ENCODE data around the gene IKZF4. TPM values are rescaled to one million over a fixed set of nuclear protein-coding genes. Genes with fewer than 3 reads are reported as not detected.
"Not testable (repeated sequence)": the region's sequence is repeated elsewhere in the genome, so short reads cannot be mapped to it uniquely, and the experiment has no call there.

IKZF4 gene
- total and polyA plus RNA-seq, 8 donors = 1.8 to 5.0 (median 3.1) TPM

DNA sequence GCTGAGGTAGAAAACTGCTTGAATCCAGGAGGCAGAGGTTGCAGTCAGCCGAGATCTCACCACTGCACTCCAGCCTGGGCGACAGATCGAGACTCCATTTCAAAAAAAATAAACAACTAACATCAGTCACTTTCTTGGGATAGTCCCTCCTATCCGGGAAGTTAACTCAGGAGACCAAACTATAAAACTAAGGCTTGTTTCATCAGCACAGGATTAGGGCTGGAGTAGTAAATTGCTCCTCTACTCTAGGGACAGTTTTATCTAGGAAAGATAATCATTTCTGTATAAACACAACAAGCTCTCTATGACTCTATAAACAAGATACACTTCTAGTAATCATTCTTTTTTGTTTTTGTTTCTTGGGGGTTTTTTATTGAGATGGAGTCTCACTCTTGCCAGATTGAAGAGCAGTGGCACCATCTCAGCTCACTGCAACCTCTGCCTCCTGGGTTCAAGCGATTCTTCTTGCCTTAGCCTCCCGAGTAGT lies 32.6 kb downstream of the IKZF4 start:
- FAIRE-seq (no peak), ATAC-seq (no peak), DNase-seq (no peak)
- Histone ChIP-seq H3K4me1 (no peaks in the 10 kb centered on the region), H3K27ac (no peak overlapping the region), H3K27me3 (no peaks in the 10 kb centered on the region), H3K4me3 (no peak overlapping the region), H3K9me3 (no peaks in the 10 kb centered on the region), H3K36me3 (no peaks in the 10 kb centered on the region)
- WGBS, 2 donors = 83 to 91% methylated on average over 6 of the region's 6 CpGs
- intact Hi-C loops (cut with DNase I) = no loop called here
- no peak for TF ChIP-seq CTCF (IDR thresholded peaks at IDR 0.05)

DNA sequence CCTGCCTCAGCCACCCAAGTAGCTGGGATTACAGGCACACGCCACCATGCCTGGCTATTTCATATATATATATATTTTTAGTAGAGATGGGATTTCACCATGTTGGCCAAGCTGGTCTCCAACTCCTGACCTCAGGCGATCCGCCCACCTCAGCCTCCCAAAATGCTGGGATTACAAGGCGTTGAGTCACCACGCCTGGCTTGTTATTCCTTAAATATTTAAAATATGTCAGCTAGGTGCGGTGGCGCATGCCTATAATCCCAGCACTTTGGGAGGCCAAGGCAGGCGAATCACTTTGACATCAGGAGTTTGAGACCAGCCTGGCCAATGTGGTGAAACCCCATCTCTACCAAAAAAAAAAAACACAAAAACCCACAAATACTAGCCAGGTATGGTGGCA lies 39.1 kb downstream of the IKZF4 start:
- H3K36me3 ChIP-seq; H3K9me3 ChIP-seq; H3K27me3 ChIP-seq; H3K4me1 ChIP-seq; FAIRE-seq; ATAC-seq; DNase-seq; H3K4me3 ChIP-seq; intact Hi-C loops (cut with DNase I); H3K27ac ChIP-seq: not testable (repeated sequence)
- 89 to 91% methylated on average over 8 of the region's 8 CpGs for WGBS, 2 donors

GRCh38 chr12:56061982-56062381 lies 41.1 kb downstream of the IKZF4 start:
- FAIRE-seq = no peak
- TF ChIP-seq CTCF (IDR thresholded peaks at IDR 0.05) = no peak
- intact Hi-C loops (cut with DNase I) = no loop called here
- Histone ChIP-seq H3K4me1 (no peaks in the 10 kb centered on the region), H3K27ac (no peak overlapping the region), H3K9me3 (no peaks in the 10 kb centered on the region), H3K36me3 (no peaks in the 10 kb centered on the region), H3K4me3 (no peak overlapping the region), H3K27me3 (no peaks in the 10 kb centered on the region)
- 55 to 69% methylated on average over 5 of the region's 5 CpGs for WGBS, 2 donors
- ATAC-seq = no peak
- DNase-seq = no peak

DNA sequence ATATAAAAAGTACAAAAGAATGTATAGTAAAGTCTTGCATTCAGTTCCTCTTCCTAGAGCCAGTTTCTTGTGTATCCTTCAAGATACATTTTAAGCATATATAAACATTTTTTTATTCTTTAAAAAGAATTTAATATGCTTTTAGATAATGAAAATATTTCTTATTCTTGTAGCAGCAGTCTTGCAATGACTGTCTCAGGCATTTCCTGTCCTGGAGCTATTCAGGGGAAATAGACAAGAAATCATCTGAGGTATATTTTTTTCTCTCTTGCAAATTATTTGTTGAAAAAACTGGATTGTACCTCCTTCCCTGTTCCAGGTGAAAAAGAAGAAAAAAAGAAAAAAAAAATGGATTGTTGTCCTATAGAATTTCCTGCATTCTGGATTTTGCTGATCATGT lies 42.2 kb downstream of the IKZF4 start:
- Histone ChIP-seq H3K27ac (no peak overlapping the region), H3K9me3 (no peaks in the 10 kb centered on the region), H3K4me3 (no peak overlapping the region), H3K27me3 (no peaks in the 10 kb centered on the region), H3K36me3 (no peaks in the 10 kb centered on the region), H3K4me1 (no peaks in the 10 kb centered on the region)
- FAIRE-seq = no peak
- no peak for DNase-seq
- ATAC-seq = no peak
- TF ChIP-seq CTCF (IDR thresholded peaks at IDR 0.05) = no peak
- intact Hi-C loops (cut with DNase I) = no loop called here

DNA sequence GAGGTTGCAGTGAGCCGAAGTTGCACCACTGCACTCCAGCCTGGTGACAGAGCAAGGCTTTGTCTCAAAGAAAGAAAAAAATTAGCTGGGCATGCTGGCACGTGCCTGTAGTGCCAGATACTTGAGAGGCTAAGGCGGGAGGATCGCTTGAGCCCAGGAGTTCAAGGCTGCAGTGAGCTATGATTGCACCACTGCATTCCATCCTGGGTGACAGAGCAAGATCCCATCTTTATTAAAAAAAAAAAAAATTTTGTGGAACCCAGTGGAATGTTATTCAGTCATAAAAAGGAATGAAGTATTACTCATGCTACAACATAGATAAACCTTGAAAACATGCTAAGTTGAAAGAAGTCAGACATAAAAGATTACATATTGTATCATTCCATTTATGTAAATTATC lies 50.8 kb downstream of the IKZF4 start:
- WGBS, 2 donors = 68 to 77% methylated on average over 4 of the region's 4 CpGs
- ATAC-seq (no peak), DNase-seq (no peak), FAIRE-seq (no peak)
- no peaks in the 10 kb centered on the region for H3K27me3 ChIP-seq
- no peaks in the 10 kb centered on the region for H3K4me1 ChIP-seq
- intact Hi-C loops (cut with DNase I) = no loop called here
- TF ChIP-seq CTCF (IDR thresholded peaks at IDR 0.05) = no peak
- no peak overlapping the region for H3K27ac ChIP-seq
- no peaks in the 10 kb centered on the region for H3K36me3 ChIP-seq
- no peaks in the 10 kb centered on the region for H3K9me3 ChIP-seq
- no peak overlapping the region for H3K4me3 ChIP-seq

DNA sequence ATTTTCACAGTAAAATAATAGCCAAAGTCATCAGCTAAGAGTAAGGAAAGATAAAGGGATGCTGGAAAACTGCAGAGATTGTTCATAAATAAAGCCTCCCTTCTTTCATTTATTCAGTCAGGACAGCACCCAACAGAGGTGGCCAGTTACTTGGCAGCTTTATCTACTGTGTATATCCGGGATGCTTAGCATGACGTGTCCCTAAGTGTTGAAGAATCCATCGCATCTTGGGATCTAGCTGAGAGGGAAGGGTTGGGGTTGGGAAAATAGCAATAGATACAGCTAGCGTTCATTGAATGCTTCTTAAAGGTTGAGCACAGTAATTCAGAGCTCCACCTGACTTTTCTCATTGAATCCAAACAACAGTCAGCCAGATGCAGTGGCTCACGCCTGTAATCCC lies 53.6 kb downstream of the IKZF4 start:
- 81 to 88% methylated on average over 5 of the region's 5 CpGs for WGBS, 2 donors
- DNase-seq (no peak), ATAC-seq (no peak), FAIRE-seq (no peak)
- no peak overlapping the region for H3K4me3 ChIP-seq
- no peaks in the 10 kb centered on the region for H3K36me3 ChIP-seq
- H3K4me1 ChIP-seq = no peaks in the 10 kb centered on the region
- H3K27me3 ChIP-seq = no peaks in the 10 kb centered on the region
- no peak overlapping the region for H3K27ac ChIP-seq
- intact Hi-C loops (cut with DNase I) = no loop called here
- no peaks in the 10 kb centered on the region for H3K9me3 ChIP-seq
- TF ChIP-seq CTCF (IDR thresholded peaks at IDR 0.05) = no peak

DNA sequence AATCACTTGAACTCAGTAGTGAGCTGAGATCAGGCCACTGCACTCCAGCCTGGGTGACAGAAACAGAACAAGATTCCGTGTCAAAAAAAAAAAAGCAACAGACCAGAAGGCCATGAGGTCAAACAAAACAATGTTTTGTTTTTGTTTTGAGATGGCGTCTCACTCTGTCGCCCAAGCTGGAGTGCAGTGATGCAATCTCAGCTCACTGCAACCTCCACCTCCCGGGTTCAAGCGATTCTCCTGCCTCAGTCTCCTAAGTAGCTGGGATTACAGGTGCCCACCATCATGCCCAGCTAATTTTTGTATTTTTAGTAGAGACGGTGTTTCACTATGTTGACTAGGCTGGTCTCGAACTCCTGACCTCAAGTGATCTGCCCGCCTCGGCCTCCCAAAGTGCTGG lies 57.1 kb downstream of the IKZF4 start:
- FAIRE-seq, H3K4me1 ChIP-seq, ATAC-seq, DNase-seq, H3K27ac ChIP-seq, H3K36me3 ChIP-seq, H3K4me3 ChIP-seq, H3K9me3 ChIP-seq, H3K27me3 ChIP-seq: not testable (repeated sequence)
- intact Hi-C loops (cut with DNase I) = loop anchor here in 1 of 3 donors (5.0 kb wide), 1 partner anchor 39 kb away; the partner anchor contains the start of genes RPL41 and ZC3H10
- 92 to 95% methylated on average over 9 of the region's 9 CpGs for WGBS, 2 donors

Measured in pancreas (tissue), 10 donors.